T-helper 2 cell (primary cell): ENCODE measurements around the gene CDCP1.
A peak's percentile ranks its signal among the peaks of the same experiment; 100 is the strongest.
"Not testable (repeated sequence)": the region's sequence is repeated elsewhere in the genome, so short reads cannot be mapped to it uniquely, and the experiment has no call there.

Source experiments
- DNase-seq, 5 experiments: peaks; one replicate each; pipeline versions ENCODE4 v3.0.0 to v3.0.0-alpha.2; 2012 to 2022

Gene CDCP1

DNA sequence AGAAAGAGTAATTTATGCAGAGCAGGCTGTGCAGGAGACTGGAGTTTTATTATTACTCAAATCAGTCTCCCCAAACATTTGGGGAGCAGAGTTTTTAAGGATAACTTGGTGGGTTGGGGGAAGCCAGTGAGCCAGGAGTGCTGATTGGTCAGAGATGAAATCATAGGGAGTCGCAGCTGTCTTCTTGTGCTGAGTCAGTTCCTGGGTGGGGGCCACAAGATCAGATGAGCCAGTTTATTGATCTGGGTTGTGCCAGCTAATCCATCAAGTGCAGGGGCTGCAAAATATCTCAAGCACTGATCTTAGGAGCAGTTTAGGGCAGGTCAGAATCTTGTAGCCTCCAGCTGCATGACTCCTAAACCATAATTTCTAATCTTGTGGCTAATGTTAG is 92.4 kb downstream of the CDCP1 start:
- DNase-seq: not testable (repeated sequence)

DNA sequence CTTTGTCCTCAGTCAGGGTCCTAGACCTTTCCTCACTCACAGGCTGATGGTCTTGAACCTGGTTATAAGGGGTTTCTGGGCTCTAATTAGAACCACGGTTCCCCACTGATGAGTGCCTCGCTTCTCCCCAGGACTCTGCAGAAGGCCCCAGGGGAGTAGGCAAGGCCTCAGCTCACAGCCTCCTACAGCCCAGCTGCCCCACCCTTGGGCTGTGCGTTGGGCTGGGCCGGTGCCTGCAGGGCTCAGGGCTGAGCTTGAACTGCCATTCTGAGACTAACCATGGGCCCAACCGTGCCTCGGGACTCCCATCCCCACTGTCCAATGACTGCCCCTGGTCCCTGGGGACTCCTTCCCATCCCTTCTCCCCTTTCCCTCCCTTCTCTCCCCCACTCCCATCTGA is 94.5 kb downstream of the CDCP1 start:
- no peak for DNase-seq

GRCh38 chr3:45049807-45050206 is 96.4 kb downstream of the CDCP1 start:
- no peak for DNase-seq

DNA sequence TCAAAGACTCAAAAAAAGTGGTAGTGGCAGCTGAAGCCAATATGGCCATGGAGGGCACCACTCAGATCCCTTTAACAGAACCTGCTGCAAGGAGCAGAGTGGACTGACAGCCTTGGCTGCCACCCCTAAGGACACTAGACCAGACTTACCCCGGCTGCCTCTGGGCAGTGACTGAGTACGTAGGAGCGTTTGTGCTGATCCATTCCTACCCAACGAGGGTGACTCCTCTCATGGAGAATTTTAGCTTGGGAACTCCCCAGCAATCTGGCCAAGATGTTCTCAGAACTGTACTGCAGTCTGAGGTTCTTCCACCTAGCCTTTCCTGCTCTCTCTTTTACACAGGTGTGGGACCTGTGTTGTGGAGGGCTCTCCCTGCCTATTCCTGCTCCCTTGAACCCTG is 97.9 kb downstream of the CDCP1 start:
- no peak for DNase-seq

- DNase-seq: no peak
Measured at GRCh38 chr3:45043728-45044299, 102.4 kb downstream of the CDCP1 start.

DNA sequence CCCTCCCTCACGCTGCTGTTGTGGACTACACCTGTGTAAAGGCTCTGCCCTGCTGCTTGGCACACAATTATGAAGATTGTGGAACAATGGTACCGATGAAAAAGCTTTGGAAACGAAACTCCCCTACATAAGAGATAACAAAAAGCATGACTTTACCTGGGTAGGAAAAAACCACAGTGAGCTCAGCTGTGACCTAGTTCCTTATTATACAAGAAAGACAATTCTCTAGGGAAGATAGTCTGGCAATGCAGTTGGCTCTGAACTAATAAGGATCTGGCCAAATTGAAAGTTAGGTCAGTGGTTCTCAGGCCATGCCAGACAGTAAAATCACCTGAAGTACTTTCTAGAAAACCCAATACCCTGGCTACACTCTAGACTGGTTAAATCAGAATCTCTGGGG is 104.0 kb downstream of the CDCP1 start:
- no peak for DNase-seq

GRCh38 chr3:45041666-45042065 is 104.5 kb downstream of the CDCP1 start:
- DNase-seq: peak in 1 of 5 experiments; percentile 90

DNA sequence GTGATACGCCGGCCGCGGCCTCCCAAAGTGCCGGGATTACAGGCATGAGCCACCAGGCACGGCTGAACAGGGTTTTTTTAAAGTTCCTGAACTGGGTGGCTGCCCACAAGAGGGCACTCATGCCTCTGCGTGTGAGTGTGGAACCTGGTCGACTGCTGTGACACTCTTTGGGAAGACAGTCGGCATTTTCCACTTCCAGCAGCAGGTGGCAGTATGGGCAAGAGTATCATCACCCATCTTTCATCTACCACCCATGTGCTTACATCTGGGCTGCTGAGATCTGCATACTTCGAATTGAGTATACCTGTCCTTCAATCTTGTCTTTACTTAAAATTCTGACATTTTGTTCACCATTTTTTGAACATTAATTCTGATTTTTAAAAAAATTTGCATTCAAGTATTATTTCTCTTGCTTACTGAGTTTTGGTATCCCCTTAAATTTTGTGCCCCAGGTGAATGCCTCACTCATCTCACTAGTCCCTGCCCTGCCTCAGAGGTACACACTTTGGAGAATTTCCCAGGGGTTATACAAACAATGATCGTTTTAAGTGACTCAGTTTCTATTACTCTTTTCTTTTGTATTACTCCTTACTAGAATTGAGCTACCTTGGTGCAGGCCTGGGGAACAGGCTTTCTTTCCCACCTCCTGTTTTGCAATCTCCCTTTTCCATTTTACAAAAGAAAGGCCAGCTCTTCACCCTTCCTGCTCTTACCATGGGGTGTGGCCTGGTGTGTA is 108.3 kb downstream of the CDCP1 start:
- peak; percentile 55 to 94 (median 82) for DNase-seq

GRCh38 chr3:45035441-45036301 is 110.5 kb downstream of the CDCP1 start:
- DNase-seq: peak in 1 of 5 experiments; percentile 48

GRCh38 chr3:45034612-45035252 is 111.4 kb downstream of the CDCP1 start:
- peak in 1 of 5 experiments; percentile 76 for DNase-seq

DNA sequence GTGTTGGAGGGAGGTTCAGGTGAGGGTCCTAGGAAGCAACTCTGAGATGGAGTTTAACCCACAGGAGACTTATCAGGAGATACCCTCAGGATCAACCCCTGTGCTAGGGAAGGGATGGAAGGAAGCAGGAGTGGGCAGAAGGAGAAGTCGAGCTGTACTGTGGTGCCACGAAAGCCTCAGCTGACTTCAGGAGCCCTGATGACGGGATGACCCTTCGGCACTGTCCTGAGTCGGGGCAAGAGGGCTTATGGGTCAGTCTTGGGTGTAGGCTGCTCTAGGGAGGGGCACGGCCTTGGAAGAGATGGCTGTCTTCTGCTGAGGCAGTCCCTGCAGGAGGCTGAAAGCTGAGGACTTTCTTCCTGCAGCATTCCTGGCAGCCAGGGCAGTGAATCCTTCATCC is 112.4 kb downstream of the CDCP1 start:
- DNase-seq: no peak
